GM19025 (cell line): Measurements from ENCODE around the gene AKAP11.
"Not testable (repeated sequence)": the region's sequence is repeated elsewhere in the genome, so short reads cannot be mapped to it uniquely, and the experiment has no call there.

Experiments
- ATAC-seq: cut with Tn5 transposase; IDR thresholded peaks from one replicate; pipeline ENCODE4 v1.9.1; 2021; ENCODE audit warnings: mild to moderate bottlenecking, low read depth, moderate library complexity; ENCODE audit not compliant: unreplicated experiment

Gene AKAP11, protein sequence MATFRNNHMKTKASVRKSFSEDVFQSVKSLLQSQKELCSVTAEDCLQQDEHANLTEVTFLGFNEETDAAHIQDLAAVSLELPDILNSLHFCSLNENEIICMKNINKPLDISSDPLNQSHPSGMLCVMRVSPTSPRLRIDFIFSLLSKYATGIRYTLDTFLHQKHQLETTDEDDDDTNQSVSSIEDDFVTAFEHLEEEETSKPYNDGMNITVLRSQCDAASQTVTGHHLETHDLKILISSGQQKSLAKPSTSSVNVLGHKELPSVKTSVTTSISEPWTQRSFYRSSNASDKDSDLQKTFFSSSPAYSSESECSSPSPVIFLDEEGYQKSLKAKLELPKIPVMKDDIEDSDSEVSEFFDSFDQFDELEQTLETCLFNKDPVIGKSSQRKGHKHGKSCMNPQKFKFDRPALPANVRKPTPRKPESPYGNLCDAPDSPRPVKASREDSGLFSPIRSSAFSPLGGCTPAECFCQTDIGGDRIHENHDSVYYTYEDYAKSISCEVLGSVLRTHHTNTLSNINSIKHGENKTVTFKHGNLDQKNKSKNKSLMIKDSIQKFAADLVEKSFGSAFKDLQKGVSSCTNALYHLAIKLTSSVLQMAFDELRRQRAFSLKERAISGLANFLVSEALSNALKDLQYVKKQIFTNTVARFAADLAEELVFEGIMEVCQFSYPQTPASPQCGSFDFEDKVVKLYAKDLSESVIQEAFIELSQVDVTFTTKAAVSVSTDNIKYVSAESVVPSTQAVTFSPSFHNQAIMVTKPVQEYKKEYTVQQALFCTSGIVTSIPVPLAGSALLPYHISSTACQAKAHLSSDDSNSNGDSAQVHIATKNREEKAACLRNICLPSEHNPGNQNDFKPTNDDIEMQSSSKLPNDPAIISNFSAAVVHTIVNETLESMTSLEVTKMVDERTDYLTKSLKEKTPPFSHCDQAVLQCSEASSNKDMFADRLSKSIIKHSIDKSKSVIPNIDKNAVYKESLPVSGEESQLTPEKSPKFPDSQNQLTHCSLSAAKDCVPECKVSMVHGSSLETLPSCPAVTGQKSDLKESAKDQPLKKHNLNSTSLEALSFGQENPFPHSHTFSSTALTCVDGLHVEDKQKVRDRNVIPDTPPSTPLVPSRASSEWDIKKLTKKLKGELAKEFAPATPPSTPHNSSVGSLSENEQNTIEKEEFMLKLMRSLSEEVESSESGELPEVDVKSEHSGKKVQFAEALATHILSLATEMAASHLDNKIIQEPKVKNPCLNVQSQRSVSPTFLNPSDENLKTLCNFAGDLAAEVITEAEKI (N-terminal part only)

DNA sequence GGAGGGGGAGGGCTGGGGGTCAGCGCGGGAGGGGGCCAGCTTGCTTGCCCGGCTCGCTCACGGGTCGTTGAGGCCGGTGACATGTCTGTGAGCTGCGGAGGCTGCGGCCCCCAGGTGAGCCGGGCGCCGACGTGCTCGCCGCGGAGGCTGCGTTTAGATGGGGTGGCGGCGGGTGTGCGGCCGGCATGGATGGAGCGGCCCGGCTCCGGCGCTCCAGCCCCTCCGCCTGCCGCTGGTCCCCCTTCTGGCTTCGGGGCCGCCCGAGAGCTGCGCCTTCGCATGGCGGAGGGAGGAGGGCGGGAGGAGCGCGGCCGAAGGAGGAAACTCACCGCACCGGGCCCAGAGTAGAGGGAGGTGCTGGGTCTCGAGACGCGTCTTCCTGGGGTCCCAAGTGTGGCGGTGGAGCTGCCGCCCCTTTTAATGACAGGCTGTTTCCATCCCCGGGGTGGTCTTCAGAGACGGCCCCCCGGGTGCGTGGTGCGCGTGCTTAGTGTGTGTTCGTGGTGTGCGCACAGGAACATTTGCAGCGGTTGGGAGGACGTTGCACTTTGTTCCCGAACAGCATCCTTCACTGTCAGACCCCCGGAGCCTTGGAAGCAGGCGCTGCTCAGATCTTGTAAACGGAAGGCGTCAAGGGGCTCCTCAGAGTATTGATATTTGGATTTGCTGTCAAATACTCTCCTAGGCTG, at the start of gene AKAP11:
Gene AKAP11 (plus strand): TSS at position 38 of the 689 bp plus-strand sequence. CDS start 14,197 bp downstream, outside the sequence.
- ATAC-seq: peak; percentile 7

DNA sequence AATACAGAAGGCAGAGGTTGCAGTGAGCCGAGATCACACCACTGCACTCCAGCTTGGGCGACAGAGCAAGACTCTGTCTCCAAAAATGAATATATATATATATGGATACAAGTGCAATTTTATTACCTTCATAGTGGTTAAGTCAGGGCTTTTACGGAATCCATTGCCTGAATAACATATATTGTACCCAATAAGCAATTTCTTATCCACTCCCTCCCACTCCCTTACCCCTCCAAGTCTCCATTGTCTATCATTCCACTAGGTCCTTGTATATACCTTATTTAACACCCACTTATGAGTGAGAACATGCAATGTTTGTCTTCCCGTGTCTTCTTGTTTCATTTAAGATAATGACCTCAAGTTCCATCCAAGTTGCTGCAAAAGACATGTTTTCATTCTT, 48.3 kb upstream of the AKAP11 start:
- ATAC-seq: no peak

DNA sequence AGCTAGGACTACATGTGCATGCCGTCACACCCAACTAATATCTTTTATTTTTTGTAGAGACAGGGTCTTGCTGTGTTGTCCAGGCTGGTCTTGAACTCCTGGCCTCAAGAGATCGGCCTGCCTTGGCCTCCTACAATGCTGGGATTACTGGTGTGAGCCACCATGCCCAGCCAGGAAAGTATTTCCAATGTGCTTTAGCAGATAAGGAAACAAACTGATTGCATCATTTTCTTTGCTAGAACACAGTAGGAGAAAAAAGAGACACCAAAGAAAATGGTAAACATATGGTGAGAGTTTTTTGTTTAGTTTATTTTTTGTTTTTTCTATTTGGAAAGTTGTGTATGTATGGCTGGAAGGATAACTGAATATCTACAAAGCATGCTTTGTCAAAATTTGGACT, 46.9 kb upstream of the AKAP11 start:
- no peak for ATAC-seq

DNA sequence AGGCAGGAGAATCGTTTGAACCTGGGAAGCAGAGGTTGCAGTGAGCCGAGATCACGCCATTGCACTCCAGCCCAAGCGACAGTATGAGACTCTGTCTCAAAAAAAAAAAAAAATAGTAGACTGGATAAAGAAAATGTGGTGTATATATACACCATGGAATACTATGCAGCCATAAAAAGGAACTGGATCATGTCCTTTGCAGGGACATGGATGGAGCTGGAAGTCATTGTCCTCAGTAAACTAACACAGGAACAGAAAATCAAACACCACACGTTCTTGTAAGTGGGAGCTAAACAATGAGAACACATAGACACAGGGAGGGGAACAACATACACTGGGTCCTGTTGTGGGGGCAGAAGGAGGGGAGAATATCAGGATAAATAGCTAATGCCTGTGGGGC, 45.2 kb upstream of the AKAP11 start:
- not testable (repeated sequence) for ATAC-seq

DNA sequence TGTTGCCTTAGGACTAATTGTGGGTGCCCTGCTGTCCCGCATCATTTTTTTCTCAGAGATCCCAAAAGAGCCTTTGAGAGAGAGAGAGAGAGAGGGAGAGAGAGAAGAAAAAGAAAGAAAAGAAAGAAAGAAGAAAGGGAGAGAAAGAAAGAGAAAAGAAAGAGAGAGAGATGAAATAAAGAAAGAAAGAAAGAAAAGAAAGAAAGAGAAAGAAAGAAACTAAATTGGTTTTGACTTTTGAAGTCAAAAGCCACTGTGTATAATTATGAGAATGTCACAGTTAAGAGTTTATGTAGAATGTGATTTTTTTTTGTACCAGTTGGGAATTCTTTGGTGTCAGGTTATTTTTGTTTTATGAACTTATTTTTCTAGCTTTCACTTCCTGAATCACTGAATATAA, 43.4 kb upstream of the AKAP11 start:
- no peak for ATAC-seq

DNA sequence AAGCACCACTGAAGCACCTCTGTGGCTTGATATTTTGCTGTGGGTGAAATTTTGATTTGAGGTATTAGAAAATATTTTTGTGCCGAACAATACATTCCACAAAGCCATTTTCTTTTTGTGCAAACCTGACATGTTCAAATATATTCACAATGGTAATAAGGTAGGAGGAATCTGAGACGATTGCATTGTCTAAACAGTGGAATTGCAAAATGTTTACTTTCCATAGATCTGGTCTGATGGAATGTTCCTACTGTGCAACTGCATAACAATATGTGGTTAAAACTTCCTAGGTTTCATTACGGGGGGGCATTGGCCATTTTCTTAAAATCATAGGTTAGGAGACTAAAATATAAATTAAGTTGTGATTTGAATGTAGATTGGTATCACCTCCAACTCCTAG, 42.7 kb upstream of the AKAP11 start:
- no peak for ATAC-seq

DNA sequence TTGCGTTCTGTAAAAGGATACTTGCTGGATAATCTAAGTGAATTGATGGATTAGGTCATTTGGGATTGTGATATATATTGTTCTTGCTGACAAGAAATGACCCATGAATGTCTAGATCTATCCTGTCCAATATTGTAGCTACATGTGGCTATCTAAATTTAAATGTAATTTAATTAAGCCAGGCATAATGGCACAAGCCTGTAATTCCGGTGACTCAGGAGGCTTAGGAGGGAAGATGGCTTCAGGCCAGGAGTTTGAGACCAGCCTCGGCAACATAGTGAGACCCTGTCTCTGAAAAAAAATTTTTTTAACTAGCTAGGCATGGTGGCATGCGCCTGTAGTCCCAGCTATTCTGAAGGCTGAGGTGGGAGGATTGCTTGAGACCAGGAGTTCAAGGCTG, 39.3 kb upstream of the AKAP11 start:
- ATAC-seq: no peak

DNA sequence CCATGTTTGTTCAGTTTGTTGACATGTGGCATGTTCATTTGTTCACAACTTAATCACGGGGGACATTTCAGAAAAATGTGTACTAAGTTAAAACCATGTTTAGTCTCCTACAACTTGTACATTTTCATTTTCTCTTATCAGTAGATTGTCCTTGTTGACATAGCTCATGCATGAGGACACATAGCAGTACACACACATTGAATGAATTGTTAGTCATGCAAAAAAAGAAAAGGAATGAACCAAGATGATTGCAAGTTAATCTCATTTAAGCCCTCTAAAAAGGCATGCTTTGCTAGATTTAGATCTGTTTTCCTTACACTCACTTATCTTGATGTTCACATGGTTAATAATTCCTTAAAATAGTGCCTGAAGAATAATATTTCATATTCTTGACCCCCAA, 38.2 kb upstream of the AKAP11 start:
- ATAC-seq: no peak

DNA sequence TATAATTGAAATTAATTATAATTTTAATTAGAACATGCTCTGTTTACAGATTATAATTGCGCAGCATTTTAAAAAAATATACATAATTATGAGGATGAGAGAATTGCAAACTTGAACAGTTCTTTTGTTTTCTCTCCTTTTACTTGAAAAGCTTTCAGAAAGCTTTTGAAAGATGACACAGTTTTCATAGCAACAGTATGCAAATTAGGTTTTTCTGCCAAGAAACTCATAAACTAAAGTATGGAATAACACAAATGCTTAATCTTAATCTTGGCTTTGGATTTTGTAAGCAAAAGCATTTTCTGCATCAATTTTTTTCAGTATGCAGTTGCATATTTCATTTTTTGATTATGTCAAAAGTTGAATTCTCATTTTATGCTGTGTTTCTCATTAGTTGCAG, 32.8 kb upstream of the AKAP11 start:
- no peak for ATAC-seq

DNA sequence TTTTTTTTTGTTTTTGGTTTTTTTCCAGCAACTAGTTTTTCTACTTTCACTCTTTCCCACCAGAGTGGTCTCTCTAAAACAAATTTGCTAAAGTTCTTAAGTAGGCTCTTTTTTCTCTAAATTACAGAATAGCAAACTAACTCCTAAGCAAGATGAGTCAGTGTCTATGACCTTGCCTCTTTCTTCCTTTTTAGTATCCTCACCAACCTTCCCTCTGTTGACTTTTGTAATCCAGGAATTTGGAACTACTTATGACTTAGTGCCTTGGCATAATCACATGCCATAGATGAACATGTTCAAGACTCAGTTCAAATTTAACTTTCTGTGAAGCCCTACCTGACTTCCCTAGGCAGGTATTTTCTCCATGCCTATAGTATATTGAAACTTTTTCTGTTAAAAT, 32.3 kb upstream of the AKAP11 start:
- no peak for ATAC-seq

DNA sequence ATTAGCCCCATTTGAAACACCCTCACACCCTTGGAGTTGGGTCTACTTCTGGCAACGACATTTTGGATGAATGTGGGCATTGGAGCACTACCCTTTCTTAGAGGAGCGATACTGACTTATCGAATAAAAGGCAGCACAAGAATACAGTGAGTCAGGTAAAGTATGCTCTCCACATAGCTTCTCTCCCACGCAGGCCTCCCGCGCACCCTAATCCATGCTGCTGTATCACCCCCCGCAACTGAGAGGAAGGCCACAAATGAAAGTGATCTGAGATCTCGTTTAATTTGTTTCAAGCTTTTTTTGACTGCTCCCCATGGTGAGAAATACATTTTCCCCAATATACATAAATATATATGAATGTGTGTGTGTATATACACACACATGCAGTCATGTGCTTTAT, 25.4 kb upstream of the AKAP11 start:
- no peak for ATAC-seq

DNA sequence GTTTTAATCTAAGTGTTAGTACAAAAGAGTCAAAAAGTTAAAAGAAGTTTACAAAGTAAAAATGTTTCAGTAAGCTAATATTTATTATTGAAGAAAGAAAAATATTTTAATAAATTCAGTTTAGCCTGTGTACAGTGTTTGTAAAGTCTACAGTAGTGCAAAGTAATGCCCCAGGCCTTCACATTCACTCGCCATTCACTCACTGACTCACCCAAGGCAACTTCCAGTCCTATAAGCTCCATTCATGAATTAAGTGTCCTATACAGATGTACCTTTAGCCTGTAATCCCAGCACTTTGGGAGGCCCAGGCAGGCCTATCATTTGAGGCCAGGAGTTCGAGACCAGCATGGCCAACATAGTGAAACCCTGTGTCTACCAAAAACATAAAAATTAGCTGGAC, 24.1 kb upstream of the AKAP11 start:
- no peak for ATAC-seq

DNA sequence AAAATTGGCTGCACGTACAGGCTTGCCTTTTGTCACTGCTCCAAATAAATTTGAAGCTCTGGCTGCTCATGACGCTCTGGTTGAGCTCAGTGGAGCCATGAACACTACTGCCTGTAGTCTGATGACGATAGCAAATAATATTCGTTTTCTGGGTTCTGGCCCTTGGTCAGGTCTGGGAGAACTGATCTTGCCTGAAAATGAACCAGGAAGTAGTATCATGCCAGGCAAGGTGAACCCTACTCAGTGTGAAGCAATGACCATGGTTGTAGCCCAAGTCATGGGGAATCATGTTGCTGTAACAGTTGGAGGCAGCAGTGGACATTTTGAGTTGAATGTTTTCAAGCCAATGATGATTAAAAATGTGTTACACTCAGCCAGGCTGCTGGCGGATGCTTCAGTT, 16.1 kb upstream of the AKAP11 start:
- no peak for ATAC-seq

DNA sequence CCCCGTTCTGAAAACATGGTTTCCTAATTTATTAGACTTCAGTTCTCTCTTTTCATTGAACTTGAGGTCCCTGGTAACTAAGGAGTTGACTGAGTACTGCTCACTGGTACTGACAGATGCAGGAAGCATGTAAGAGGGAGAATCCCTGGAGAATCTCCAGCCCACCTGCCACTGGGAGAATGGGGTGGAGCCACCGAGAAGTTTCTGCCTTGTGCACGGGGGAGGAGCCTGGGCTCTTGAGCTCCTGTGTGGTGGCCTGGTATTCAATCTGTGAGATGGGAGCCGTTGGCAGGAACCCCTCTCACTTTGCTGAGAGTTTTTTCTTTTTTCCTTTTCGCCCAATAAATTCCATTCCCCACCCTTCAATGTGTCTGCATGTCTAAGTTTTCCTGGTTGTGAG, 13.2 kb upstream of the AKAP11 start:
- no peak for ATAC-seq

DNA sequence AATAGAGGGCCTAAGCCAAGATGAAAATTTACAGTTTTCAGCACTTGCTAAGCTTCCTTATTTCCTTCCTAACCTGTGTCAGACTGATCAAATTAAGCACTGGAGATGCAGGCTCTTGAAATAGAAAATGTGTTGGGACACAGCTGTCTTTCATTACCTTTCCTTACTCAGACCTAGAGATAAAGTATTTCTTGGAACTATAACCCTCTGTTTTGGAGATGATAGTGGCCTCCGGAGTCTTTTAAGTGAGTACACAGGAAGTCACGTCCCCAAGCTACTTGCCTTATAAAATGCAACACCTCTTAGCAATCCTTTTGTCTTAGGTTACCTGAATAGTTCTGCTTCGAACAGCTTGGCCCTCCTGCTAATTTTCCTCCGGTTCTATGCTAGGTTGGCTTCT, 12.4 kb upstream of the AKAP11 start:
- no peak for ATAC-seq

DNA sequence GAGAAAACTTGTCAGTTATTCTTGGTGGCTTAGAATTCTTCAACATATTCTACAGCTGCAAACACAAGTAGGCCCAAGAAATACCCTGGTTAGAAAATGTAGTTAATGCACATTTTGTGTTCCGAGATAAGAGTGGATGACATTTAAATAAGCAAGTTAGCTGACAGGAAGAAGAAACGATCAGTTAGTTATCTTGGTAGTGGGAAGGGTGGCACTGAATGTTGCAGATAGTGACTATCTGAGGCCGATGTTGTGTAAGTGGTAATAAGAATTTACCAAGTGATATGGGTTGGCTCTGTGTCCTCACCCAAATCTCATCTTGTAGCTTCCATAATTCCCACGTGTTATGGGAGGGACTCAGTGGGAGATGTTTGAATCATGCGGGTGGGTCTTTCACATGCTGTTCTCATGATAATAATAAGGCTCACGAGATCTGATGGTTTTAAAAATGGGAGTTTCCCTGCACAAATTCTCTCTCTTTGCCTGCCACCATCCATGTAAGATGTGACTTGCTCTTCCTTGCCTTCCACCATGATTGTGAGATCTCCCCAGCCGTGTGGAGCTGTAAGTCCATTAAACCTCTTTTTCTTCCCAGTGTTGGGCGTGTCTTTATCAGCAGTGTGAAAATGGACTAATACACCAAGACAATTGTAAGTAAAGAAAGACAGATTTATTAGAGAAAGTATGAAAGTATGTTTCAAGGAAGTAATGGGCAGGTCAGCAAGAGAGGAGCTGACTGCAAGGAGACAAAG, 10.9 kb upstream of the AKAP11 start:
- no peak for ATAC-seq

DNA sequence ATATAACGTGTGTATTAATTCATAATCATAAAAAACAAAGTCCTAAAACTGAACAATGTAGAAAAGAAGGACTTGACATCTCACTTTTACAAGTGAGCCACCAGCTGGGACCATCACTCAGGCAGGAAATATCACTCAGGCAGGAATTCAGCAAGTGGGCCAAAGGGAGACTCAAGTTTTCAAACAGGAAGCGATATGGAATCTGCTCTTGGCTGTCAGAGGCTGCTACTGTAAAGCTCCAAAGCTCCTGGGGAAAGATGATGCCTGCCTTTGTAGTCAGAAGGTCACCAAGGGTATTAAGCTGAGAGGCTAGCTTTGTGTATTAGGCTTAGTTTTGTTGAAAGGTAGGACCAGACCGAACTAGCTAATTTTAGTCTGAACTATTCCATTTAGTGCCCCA, 5.5 kb upstream of the AKAP11 start:
- ATAC-seq: no peak

DNA sequence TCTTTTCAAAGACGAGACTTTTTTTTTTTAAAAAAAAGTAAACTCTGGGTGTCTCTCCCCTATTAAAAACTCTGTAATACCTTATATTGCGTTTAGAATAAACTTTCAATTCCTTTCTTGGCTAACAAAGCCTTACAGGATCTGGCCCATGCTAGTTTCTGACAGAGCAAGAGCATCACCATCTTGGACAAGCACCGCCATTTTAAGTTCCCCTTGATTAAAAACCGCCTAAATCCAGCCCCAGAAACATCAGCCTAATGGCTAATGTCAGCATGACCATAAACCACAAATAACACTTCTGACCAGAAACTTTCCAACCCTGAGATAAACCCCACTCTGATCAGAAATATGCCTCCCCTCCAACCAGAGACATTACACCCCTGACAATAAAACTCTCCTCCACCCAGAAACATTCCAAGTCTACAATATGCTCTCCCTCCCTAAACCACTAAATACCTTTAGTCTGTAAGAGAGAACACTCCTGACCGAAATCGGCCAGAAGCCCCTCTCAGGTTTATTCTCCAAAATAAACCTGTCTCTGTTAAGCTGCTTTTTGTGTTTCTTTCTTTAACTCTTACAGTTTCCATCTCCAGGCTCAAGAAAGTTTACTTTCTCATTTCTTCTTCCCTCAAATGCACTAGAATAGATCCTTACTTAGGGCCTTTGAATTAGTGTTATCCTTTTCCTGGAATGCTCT, 1.6 kb upstream of the AKAP11 start:
- ATAC-seq: no peak

DNA sequence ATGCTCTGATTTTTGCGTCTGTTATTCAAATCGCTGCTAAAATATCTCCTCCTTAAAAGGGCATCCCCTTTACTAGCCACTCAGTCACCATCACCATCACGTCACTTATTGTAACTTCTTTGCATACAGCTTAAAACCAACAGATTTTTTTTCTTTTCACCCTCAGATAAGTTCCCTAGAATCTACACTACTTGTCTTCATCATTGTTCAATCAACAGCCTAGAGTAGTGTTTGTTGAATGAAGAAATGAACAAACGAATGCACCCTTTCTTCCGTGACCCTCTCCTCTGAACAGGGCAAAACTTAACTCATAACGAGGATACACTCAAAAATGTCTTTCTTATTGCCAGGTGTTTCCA, 1.1 kb upstream of the AKAP11 start:
- no peak for ATAC-seq
